ENCODE measurements around the gene CNTN1. TPM values are rescaled to one million over a fixed set of nuclear protein-coding genes. Genes with fewer than 3 reads are reported as not detected.

CNTN1 gene
- total and polyA plus RNA-seq, 10 of the 15 experiments (the other 5 are each of a cell fraction or from before 2014, with no cell fraction given) = 0.06 to 0.14 TPM; not detected in 8

DNA sequence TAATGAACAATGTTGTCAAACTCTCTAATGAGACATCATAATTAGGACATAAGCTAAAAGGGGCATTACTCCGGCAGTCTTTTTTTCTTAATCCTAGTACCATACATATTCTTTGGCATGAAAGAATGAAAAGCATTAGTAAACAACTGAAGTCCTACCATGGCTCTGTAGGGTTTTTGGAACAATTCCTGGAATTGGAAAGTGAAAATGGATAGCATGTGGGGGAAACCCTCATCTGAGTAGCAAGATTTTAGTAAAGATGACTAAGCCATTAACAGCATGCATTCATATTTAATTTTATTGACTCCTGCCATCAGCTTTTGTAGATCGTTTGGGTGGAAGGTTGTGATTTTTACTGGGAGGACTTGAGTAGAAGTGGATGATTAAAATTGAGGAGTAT lies 279.7 kb downstream of the CNTN1 start:
- 47% methylated on average over 2 of the region's 2 CpGs for WGBS (ENCODE audit: insufficient coverage, insufficient replicate concordance, low lambda C conversion rate, missing lambda C conversion rate)
- FAIRE-seq (no peak), DNase-seq (ENCODE audit: low read depth, low spot score) (no peak), ATAC-seq (no peak)
- ChIA-PET CTCF (interaction anchor here (1.5 kb wide), 1 partner anchor 1052 kb away, joined by 4 read pairs; no protein-coding TSS in a partner anchor), SMC1A (ENCODE audit: uncharacterized antibody, unreplicated experiment) (interaction anchor here (0.6 to 1.6 kb wide), 2 partner anchors 18 to 131 kb away, joined by 3 to 5 read pairs; no protein-coding TSS in a partner anchor), RAD21 (ENCODE audit: unreplicated experiment) (interaction anchor here (0.6 kb wide), 2 partner anchors 28 to 1131 kb away, joined by 3 to 4 read pairs; no protein-coding TSS in a partner anchor), POLR2A (no interaction called here)
- BruUV-seq (replicated peaks) = no TSS peak
- in situ Hi-C loops (cut with MboI) = no loop called here
- Histone ChIP-seq H3K4me3 (no peak overlapping the region), H3K9ac (ENCODE audit: control insufficient read depth, insufficient read depth, low read length) (no peak overlapping the region), H3K27ac (ENCODE audit: control insufficient read depth, insufficient read depth) (no peak overlapping the region), H2AFZ (ENCODE audit: control insufficient read depth, low read depth, low read length) (no peak overlapping the region), H4K20me1 (ENCODE audit: control insufficient read depth, insufficient read depth) (no peaks in the 10 kb centered on the region), H3K79me2 (ENCODE audit: control insufficient read depth, insufficient read depth, low read length) (no peaks in the 10 kb centered on the region), H3K27me3 (replicated peaks in 1 of 2; ENCODE audit: control insufficient read depth in 2 of 2, insufficient read depth in 2 of 2, low read length in 1 of 2) (no peaks in the 10 kb centered on the region), H3K4me2 (ENCODE audit: control insufficient read depth, insufficient read depth) (no peak overlapping the region), H3K4me1 (ENCODE audit: control insufficient read depth, insufficient read depth, low read length) (no peaks in the 10 kb centered on the region), H3K9me3 (replicated peaks; ENCODE audit: control insufficient read depth, insufficient read depth, low read length) (no peaks in the 10 kb centered on the region), H3K36me3 (ENCODE audit: control insufficient read depth in 2 of 2, insufficient read depth in 2 of 2, low read length in 1 of 2) (no peaks in the 10 kb centered on the region)
- intact Hi-C loops (cut with micrococcal nuclease; ENCODE audit: unreplicated experiment) = no loop called here
- TF ChIP-seq RCOR1 (conservative IDR thresholded peaks at IDR 0.05; ENCODE audit: low read depth, low read length) (no peak), BCL3 (IDR thresholded peaks at IDR 0.05; ENCODE audit: borderline replicate concordance, insufficient read depth, low read depth, low read length, poor library complexity, severe bottlenecking) (no peak), KAT2A (conservative IDR thresholded peaks at IDR 0.05; ENCODE audit: control insufficient read depth, low read depth, low read length) (no peak), SMAD5 (IDR thresholded peaks at IDR 0.05; ENCODE audit: low read depth) (no peak), ZNF592 (IDR thresholded peaks at IDR 0.05) (no peak), HDGF (IDR thresholded peaks at IDR 0.05) (no peak), YBX1 (IDR thresholded peaks at IDR 0.05) (no peak), IRF4 (IDR thresholded peaks at IDR 0.05; ENCODE audit: low read depth, low read length) (no peak), FOXM1 (IDR thresholded peaks at IDR 0.05; ENCODE audit: low read depth, low read length) (no peak), ZZZ3 (IDR thresholded peaks at IDR 0.05; ENCODE audit: control insufficient read depth, insufficient read length, low read depth) (no peak), SMC3 (IDR thresholded peaks at IDR 0.05; ENCODE audit: borderline replicate concordance, low read length) (no peak)
- TF ChIP-seq, protein P1, sequence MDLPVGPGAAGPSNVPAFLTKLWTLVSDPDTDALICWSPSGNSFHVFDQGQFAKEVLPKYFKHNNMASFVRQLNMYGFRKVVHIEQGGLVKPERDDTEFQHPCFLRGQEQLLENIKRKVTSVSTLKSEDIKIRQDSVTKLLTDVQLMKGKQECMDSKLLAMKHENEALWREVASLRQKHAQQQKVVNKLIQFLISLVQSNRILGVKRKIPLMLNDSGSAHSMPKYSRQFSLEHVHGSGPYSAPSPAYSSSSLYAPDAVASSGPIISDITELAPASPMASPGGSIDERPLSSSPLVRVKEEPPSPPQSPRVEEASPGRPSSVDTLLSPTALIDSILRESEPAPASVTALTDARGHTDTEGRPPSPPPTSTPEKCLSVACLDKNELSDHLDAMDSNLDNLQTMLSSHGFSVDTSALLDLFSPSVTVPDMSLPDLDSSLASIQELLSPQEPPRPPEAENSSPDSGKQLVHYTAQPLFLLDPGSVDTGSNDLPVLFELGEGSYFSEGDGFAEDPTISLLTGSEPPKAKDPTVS (IDR thresholded peaks at IDR 0.05; ENCODE audit: low read depth, low read length) = no peak
- TF ChIP-seq, protein P2, sequence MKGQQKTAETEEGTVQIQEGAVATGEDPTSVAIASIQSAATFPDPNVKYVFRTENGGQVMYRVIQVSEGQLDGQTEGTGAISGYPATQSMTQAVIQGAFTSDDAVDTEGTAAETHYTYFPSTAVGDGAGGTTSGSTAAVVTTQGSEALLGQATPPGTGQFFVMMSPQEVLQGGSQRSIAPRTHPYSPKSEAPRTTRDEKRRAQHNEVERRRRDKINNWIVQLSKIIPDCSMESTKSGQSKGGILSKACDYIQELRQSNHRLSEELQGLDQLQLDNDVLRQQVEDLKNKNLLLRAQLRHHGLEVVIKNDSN (IDR thresholded peaks at IDR 0.05; ENCODE audit: borderline replicate concordance, extremely low read length, insufficient read depth, low read depth, low read length) = no peak
